H9 (cell line): Measurements from ENCODE around the gene KIF13A. TPM values are rescaled to one million over a fixed set of nuclear protein-coding genes. Genes with fewer than 3 reads are reported as not detected.

Experiments used
- DNase-seq: peaks from one replicate; pipeline ENCODE4 v3.0.0-alpha.2; 2017
- H2AFZ ChIP-seq: one replicate; pipeline ENCODE4 v1.6.1; 2013; ENCODE audit warnings: mild to moderate bottlenecking, low read length, control low read depth, moderate library complexity
- H2AK5ac ChIP-seq: 2 replicates; pipeline ENCODE4 v1.6.1; 2013; ENCODE audit warnings: low read length, control low read depth, mixed read lengths; ENCODE audit not compliant: insufficient read length
- H2BK120ac ChIP-seq: one replicate; pipeline ENCODE4 v1.6.1; 2013; ENCODE audit warnings: low read depth, mild to moderate bottlenecking, low read length, control low read depth, inconsistent platforms; ENCODE audit not compliant: poor library complexity, severe bottlenecking
- H2BK12ac ChIP-seq: 2 replicates; pipeline ENCODE4 v1.6.1; 2013; ENCODE audit warnings: low read length, control low read depth, mixed read lengths, low read depth; ENCODE audit not compliant: insufficient read length
- H2BK15ac ChIP-seq: 2 replicates; pipeline ENCODE4 v1.6.1; 2013; ENCODE audit warnings: low read depth, low read length, control low read depth
- H2BK20ac ChIP-seq: one replicate; pipeline ENCODE4 v1.6.1; 2013; ENCODE audit warnings: low read depth, mild to moderate bottlenecking, low read length, control low read depth, inconsistent platforms; ENCODE audit not compliant: poor library complexity, severe bottlenecking
- H2BK5ac ChIP-seq: 2 replicates; pipeline ENCODE4 v1.6.1; 2013; ENCODE audit warnings: low read length, control low read depth, mixed read lengths; ENCODE audit not compliant: insufficient read length
- H3K14ac ChIP-seq: 2 replicates; pipeline ENCODE4 v1.6.1; 2013; ENCODE audit warnings: low read length, control low read depth; ENCODE audit not compliant: insufficient read depth
- H3K18ac ChIP-seq: 2 replicates; pipeline ENCODE4 v1.6.1; 2013; ENCODE audit warnings: low read depth, mild to moderate bottlenecking, mixed read lengths, low read length, control low read depth; ENCODE audit not compliant: insufficient read length
- H3K23ac ChIP-seq: 2 replicates; pipeline ENCODE4 v1.6.1; 2013; ENCODE audit warnings: low read length, control low read depth, mixed read lengths, low read depth; ENCODE audit not compliant: insufficient read length
- H3K23me2 ChIP-seq: 2 replicates; pipeline ENCODE4 v1.6.1; 2013; ENCODE audit warnings: low read depth, mild to moderate bottlenecking, mixed read lengths, low read length, control low read depth; ENCODE audit not compliant: insufficient read length, poor library complexity, severe bottlenecking
- H3K27ac ChIP-seq: 2 replicates; pipeline ENCODE4 v1.5.1; 2013; ENCODE audit warnings: low read length, control low read depth, mixed read lengths, low read depth; ENCODE audit not compliant: insufficient read length
- H3K27me3 ChIP-seq: 2 replicates; pipeline ENCODE4 v1.6.1; 2013; ENCODE audit warnings: low read length, control low read depth, inconsistent platforms; ENCODE audit not compliant: insufficient read depth
- H3K4ac ChIP-seq: 2 replicates; pipeline ENCODE4 v1.6.1; 2013; ENCODE audit warnings: low read depth, mild to moderate bottlenecking, control low read depth, inconsistent platforms, low read length, moderate library complexity
- H3K4me1 ChIP-seq: 2 replicates; pipeline ENCODE4 v1.6.1; 2013; ENCODE audit warnings: low read length, control low read depth, inconsistent platforms; ENCODE audit not compliant: insufficient read depth
- H3K4me2 ChIP-seq: 2 replicates; pipeline ENCODE4 v1.6.1; 2013; ENCODE audit warnings: low read length, control low read depth, mixed read lengths; ENCODE audit not compliant: insufficient read length, insufficient read depth
- H3K56ac ChIP-seq: 2 replicates; pipeline ENCODE4 v1.6.1; 2013; ENCODE audit warnings: low read depth, mild to moderate bottlenecking, mixed read lengths, low read length, control low read depth; ENCODE audit not compliant: insufficient read length
- H3K79me1 ChIP-seq: 2 replicates; pipeline ENCODE4 v1.6.1; 2013; ENCODE audit warnings: low read depth, mild to moderate bottlenecking, moderate library complexity, low read length, control low read depth, inconsistent platforms; ENCODE audit not compliant: insufficient read depth, poor library complexity, severe bottlenecking
- H3K79me2 ChIP-seq: 2 replicates; pipeline ENCODE4 v1.6.1; 2013; ENCODE audit warnings: low read length, control low read depth, inconsistent platforms; ENCODE audit not compliant: insufficient read depth
- H3K9ac ChIP-seq: 2 replicates; pipeline ENCODE4 v1.6.1; 2013; ENCODE audit warnings: low read length, control low read depth, mixed read lengths; ENCODE audit not compliant: insufficient read length; ENCODE audit errors: extremely low read depth
- H3K9me3 ChIP-seq: one replicate; pipeline ENCODE4 v1.6.1; 2013; ENCODE audit warnings: low read depth, low read length, inconsistent platforms; ENCODE audit not compliant: control insufficient read depth
- H3T11ph ChIP-seq: one replicate; pipeline ENCODE4 v1.6.1; 2013; ENCODE audit warnings: mild to moderate bottlenecking, low read length, control low read depth, inconsistent platforms
- H4K20me1 ChIP-seq: one replicate; pipeline ENCODE4 v1.6.1; 2013; ENCODE audit not compliant: control insufficient read depth, insufficient read length, insufficient read depth
- H4K5ac ChIP-seq: 2 replicates; pipeline ENCODE4 v1.6.1; 2013; ENCODE audit warnings: low read depth, mild to moderate bottlenecking, mixed read lengths, low read length, control low read depth; ENCODE audit not compliant: insufficient read length
- H4K8ac ChIP-seq: replicated peaks from 2 replicates; pipeline ENCODE4 v1.6.1; 2013; ENCODE audit warnings: low read length, control low read depth, mixed read lengths, low read depth; ENCODE audit not compliant: insufficient read length
- H4K91ac ChIP-seq: 2 replicates; pipeline ENCODE4 v1.6.1; 2013; ENCODE audit warnings: low read depth, mild to moderate bottlenecking, moderate library complexity, mixed read lengths, low read length, control low read depth; ENCODE audit not compliant: insufficient read length
- H3K27ac Mint-ChIP-seq, 3 experiments: 2 replicates in 2 of 3; 3 replicates in 1 of 3; pipeline ENCODE4 v1.8.0; 2020 to 2021; ENCODE audit warnings: mixed read lengths in 3 of 3, mild to moderate bottlenecking in 1 of 3, moderate library complexity in 1 of 3
- H3K27me3 Mint-ChIP-seq: 2 replicates; pipeline ENCODE4 v1.8.0; 2021; ENCODE audit warnings: low read depth, mild to moderate bottlenecking, moderate library complexity, mixed read lengths
- H3K36me3 Mint-ChIP-seq, 3 experiments: 2 replicates in 2 of 3; 3 replicates in 1 of 3; pipeline ENCODE4 v1.8.0; 2020 to 2021; ENCODE audit warnings: low read depth in 3 of 3, mixed read lengths in 3 of 3; ENCODE audit not compliant: insufficient read depth in 1 of 3
- H3K4me1 Mint-ChIP-seq, 2 experiments: 2 replicates each; pipeline ENCODE4 v1.8.0; 2020; ENCODE audit warnings: mixed read lengths in 2 of 2
- H3K4me3 Mint-ChIP-seq, 2 experiments: 2 replicates in 1 of 2; 3 replicates in 1 of 2; pipeline ENCODE4 v1.8.0; 2020 to 2021; ENCODE audit warnings: mild to moderate bottlenecking in 2 of 2, mixed read lengths in 2 of 2, moderate library complexity in 1 of 2
- H3K9me3 Mint-ChIP-seq, 2 experiments: 2 replicates in 1 of 2; 3 replicates in 1 of 2; pipeline ENCODE4 v1.8.0; 2020; ENCODE audit warnings: mild to moderate bottlenecking in 2 of 2, mixed read lengths in 2 of 2, moderate library complexity in 1 of 2
- CTCF ChIP-seq: fragments of 200-600 bp; sonication (generic); conservative IDR thresholded peaks from 3 replicates; pipeline ENCODE4 v1.8.0; 2021; ENCODE audit warnings: antibody characterized with exemption, mild to moderate bottlenecking
- WGBS: extraction: QIAGEN DNeasy Blood & Tissue Kit; methylation state at CpG from one replicate; pipeline ENCODE4 v1.1.7; 2013; ENCODE audit warnings: missing lambda C conversion rate, low lambda C conversion rate, mixed read lengths; ENCODE audit not compliant: insufficient read length; ENCODE audit errors: extremely low coverage; 5-methylcytosine and 5-hydroxymethylcytosine counted together
- total RNA-seq: library from RNA; stranded (reverse); gene quantifications from 2 replicates; pipeline ENCODE4 v1.2.1, GENCODE V29; 2021

The KIF13A gene
- total RNA-seq, 1 experiment from 2014 or later = 38.2 TPM

DNA sequence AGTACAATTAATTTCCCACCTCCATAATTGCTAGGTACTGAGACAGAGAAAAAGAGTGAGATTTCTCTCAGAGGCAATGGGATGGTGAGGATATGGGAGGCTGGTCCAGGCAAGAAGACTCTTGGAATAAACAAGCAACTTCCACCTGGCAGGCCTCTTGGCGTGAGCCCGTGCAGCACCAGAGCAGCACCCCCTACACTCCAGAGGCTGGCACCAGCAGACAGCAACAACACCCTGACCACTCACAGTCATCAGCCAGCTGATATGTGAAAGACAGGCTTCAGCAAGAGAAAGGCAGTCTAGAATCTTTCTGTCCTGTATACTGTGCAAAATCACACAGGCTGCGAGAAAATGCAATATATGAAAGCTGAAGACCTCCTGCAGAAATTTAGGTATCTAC is 59.7 kb downstream of the KIF13A start:
- Histone ChIP-seq H2BK15ac (no peak overlapping the region), H3K27me3 (no peaks in the 10 kb centered on the region), H3K79me1 (no peaks in the 10 kb centered on the region), H2BK12ac (no peak overlapping the region), H4K5ac (no peak overlapping the region), H3K79me2 (peaks cover 3% of the 10 kb centered on the region; the same call in 1 of the 2 replicates), H2AFZ (no peak overlapping the region), H3K4me2 (no peak overlapping the region), H3K27ac (no peak overlapping the region), H3K4me1 (peaks cover 9% of the 10 kb centered on the region; the same call in 1 of the 2 replicates), H2BK5ac (no peak overlapping the region), H4K20me1 (no peaks in the 10 kb centered on the region), H3K4ac (no peak overlapping the region), H3K14ac (no peak overlapping the region), H3K18ac (no peak overlapping the region), H4K8ac (no peak overlapping the region), H2AK5ac (no peak overlapping the region), H3K23ac (no peak overlapping the region), H3K56ac (no peak overlapping the region), H2BK20ac (no peak overlapping the region), H3K9me3 (no peaks in the 10 kb centered on the region), H3T11ph (no peak overlapping the region), H3K23me2 (no peaks in the 10 kb centered on the region), H4K91ac (no peak overlapping the region), H3K9ac (no peak overlapping the region), H2BK120ac (no peak overlapping the region)
- no peak for TF ChIP-seq CTCF
- Mint-ChIP-seq H3K9me3 (no peaks in the 10 kb centered on the region), H3K27me3 (no peaks in the 10 kb centered on the region), H3K36me3 (no peaks in the 10 kb centered on the region; a peak in 1 of 7 replicates), H3K4me3 (no peak overlapping the region), H3K4me1 (peaks cover 43 to 50% of the 10 kb centered on the region in 2 experiments), H3K27ac (no peak overlapping the region)
- WGBS = no CpG with 5 or more reads among the region's 3 CpGs
- no peak for DNase-seq
